HTERT RPE-1 (cell line): ENCODE results near the gene SUN2.

Experiments used
- in situ Hi-C: fragments of 300-500 bp; cut with MboI; formaldehyde crosslinking; loops from 4 replicates; pipeline ENCODE4 v1.14.3; 2020; ENCODE audit warnings: low sequenced_read_pairs

The SUN2 gene

GRCh38 chr22:38718414-38718813 is 37.4 kb downstream of the SUN2 start:
- in situ Hi-C loops = no loop called here

- in situ Hi-C loops = no loop called here
These were observed 38.6 kb downstream of the SUN2 start for GRCh38 chr22:38717244-38717643.

- in situ Hi-C loops = no loop called here
These were observed 39.0 kb downstream of the SUN2 start for GRCh38 chr22:38716826-38717225.

- in situ Hi-C loops = no loop called here
These were observed 39.5 kb downstream of the SUN2 start for GRCh38 chr22:38716271-38716670.

DNA sequence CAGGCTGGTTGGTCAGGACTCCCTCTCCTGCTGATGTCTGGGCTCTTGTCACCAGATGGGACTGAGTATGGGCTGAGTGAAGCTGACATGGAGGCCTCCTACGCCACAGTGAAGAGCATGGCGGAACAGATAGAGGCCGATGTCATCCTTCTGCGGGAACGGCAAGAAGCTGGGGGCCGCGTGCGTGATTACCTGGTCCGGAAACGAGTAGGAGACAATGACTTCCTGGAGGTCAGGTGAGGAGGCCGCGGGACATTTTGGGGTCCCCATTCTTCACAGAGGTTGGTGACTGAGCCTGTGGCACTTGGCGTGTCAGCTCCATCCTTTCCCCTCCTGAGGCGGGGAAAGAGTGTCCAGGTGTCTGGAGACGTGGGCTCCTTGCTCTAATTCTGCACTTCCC is 39.9 kb downstream of the SUN2 start:
- in situ Hi-C loops = no loop called here

DNA sequence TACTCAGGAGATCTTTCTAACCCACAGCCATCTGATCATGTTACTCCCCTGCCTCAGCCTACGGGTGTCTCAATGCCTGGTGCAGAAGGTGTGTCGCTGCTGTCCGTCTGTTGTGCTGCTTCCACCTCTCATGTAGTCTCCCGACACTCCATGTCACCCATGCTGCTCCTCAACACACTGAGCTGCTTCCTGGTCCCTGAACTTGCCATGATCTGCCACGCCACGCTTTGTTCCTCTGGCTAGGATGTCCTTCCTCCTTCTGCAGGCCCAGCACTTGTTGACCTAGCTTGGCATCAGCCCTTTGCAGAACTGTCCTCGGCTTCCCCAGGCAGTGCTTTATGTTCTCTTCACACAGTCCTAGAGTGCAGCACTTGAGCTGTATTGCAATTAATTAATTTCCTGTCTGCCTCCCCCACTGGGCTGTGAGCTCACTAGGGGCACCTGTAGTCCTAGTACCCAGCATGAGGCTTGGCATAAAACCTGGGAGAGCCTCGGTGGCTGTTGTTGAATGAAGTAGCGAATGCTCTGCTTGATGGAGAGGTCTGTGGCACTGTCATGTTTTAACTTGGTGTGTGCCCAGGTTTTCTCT is 40.5 kb downstream of the SUN2 start:
- in situ Hi-C loops = no loop called here

GRCh38 chr22:38713921-38714320 is 41.9 kb downstream of the SUN2 start:
- in situ Hi-C loops = no loop called here

- in situ Hi-C loops = no loop called here
These were observed 43.2 kb downstream of the SUN2 start for GRCh38 chr22:38712486-38713207.

- in situ Hi-C loops = no loop called here
These were observed 44.9 kb downstream of the SUN2 start for GRCh38 chr22:38710866-38711265.

- in situ Hi-C loops = no loop called here
These were observed 45.4 kb downstream of the SUN2 start for GRCh38 chr22:38710351-38710750.

- in situ Hi-C loops = no loop called here
These were observed 46.5 kb downstream of the SUN2 start for GRCh38 chr22:38709306-38709705.

DNA sequence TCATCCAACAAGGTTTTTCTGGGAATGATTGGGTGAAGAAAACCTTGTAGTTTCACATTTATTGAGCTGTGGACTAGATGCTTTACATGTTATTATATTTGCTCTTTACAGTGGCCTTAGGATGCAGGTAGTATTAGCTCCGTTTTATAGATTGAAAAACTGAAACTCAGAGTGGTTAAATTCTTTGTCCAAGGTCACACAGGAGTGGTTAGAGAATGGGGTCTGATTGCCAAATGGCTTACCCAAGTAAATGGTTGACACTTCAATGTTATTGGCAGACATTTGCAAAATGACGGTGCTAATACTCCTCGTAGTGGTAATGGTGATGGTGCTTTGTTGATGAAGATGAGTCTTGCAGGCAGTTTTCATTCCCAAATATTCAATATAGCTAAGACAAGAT is 47.8 kb downstream of the SUN2 start:
- in situ Hi-C loops = no loop called here

DNA sequence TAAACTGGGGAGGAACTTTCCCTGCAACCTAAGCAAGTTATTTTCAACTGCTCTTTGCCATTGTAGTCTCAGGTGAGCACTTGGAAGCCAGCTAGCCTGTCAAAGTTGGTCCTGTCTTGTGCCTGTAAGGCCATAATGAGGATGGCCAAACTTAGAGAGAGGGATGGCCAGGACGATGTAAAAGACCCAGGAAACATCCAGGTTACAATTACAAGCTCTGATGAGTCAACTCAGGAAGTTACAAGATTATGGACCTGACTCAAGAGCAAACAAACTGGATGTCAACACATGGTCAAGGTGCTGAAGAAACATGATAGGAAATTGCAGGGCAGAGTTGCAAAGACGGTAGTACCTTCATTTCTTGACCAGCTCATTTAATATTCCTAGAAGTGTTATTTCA is 48.5 kb downstream of the SUN2 start:
- in situ Hi-C loops = no loop called here

- in situ Hi-C loops = no loop called here
These were observed 49.0 kb downstream of the SUN2 start for GRCh38 chr22:38706901-38707195.

GRCh38 chr22:38706101-38706900 is 49.5 kb downstream of the SUN2 start:
- in situ Hi-C loops = no loop called here

GRCh38 chr22:38705235-38706100 is 50.3 kb downstream of the SUN2 start, which contains the start of gene GTPBP1:
TSS of gene GTPBP1 (plus strand) at chr22:38705944. CDS start at chr22:38705956, 12 bp downstream.
- in situ Hi-C loops = no loop called here

GRCh38 chr22:38704654-38705234 is 51.1 kb downstream of the SUN2 start:
- in situ Hi-C loops = no loop called here

- in situ Hi-C loops = no loop called here
These were observed 54.8 kb downstream of the SUN2 start, which contains the start of gene JOSD1 for GRCh38 chr22:38700789-38701628. TSS of gene JOSD1 (minus strand) at chr22:38700943. CDS start at chr22:38699987, 956 bp downstream.

- in situ Hi-C loops = no loop called here
These were observed 55.5 kb downstream of the SUN2 start for GRCh38 chr22:38700270-38700788.
